ENCODE measurements around the gene CELF6. TPM values are rescaled to one million over a fixed set of nuclear protein-coding genes. Genes with fewer than 3 reads are reported as not detected.

CELF6 gene
- polyA plus RNA-seq: 2.3 and 3.5 TPM in 2 replicates

GRCh38 chr15:72319985-72320671 is at the start of gene CELF6:
TSS of gene CELF6 (minus strand) at chr15:72320157. CDS start at chr15:72319874, 283 bp downstream.

GRCh38 chr15:72272213-72272996 is 47.6 kb downstream of the CELF6 start, which contains the start of gene PARP6:
TSS of gene PARP6 (minus strand) at chr15:72272554. CDS start at chr15:72267477, 5,077 bp downstream.

Other genes starting within 250 kb of the CELF6 start
- 32.9 and 35.3 TPM in 2 replicates for gene MYO9A, start 202.0 kb downstream of the CELF6 start, polyA plus RNA-seq
- 12.6 and 13.2 TPM in 2 replicates for gene SENP8, start 201.8 kb downstream of the CELF6 start, polyA plus RNA-seq
- gene GRAMD2A, start 122.4 kb downstream of the CELF6 start, polyA plus RNA-seq: 0.13 and 0.29 TPM in 2 replicates
- 307 and 371 TPM in 2 replicates for gene PKM, start 89.0 kb downstream of the CELF6 start, polyA plus RNA-seq
- 83.7 and 85.5 TPM in 2 replicates for gene PARP6, start 47.6 kb downstream of the CELF6 start, polyA plus RNA-seq
- gene HEXA, start 55.9 kb upstream of the CELF6 start, polyA plus RNA-seq: 58.9 and 72.4 TPM in 2 replicates
- not detected in 2 replicates for gene TMEM202, start 78.1 kb upstream of the CELF6 start, polyA plus RNA-seq
- gene ARIH1, start 154.2 kb upstream of the CELF6 start, polyA plus RNA-seq: 78.0 and 79.9 TPM in 2 replicates